ENCODE data around the gene CREB5. TPM values are rescaled to one million over a fixed set of nuclear protein-coding genes. Genes with fewer than 3 reads are reported as not detected.

Gene CREB5
- total RNA-seq, 1 experiment from 2014 or later: 5.2 TPM

DNA sequence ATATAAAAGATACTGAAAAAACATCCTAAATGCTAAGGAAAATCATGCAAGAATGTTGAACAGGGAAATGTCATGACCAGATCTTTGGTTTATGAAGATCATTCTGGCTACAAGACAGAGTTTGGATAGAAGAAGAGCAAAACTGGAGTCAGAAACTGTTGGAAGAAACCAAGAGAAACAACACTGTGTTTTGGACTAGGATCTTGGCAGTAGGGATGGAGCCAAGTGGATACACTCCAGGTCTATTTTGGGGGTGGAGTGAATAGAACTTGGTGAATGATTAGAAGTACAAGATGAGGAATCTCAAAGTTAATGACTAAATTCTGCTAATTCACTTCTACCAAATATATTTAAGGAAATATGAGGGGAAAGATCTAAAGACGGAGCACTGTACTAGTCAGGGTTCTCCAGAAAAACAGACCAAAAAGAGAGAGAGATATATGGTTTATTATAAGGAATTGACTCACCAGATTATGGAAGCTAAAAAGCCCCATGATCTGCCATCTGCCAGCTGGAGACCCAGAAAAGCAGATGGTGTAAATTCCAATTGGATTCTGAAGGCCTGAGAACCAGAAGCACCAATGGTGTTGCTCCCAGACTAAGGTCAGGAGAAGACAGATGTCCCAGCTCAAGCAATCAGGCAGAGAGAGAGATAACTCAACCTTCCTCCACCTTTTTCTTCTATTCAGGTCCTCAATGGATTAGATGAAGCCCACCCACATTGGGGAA is 290.9 kb downstream of the CREB5 start:
- TF ChIP-seq EZH2phosphoT487 (IDR thresholded peaks at IDR 0.05; ENCODE audit: borderline replicate concordance, low read length): no peak
- no peak for TF ChIP-seq EZH2 (IDR thresholded peaks at IDR 0.05; ENCODE audit: low read length, unreplicated experiment)
- TF ChIP-seq, protein P1, sequence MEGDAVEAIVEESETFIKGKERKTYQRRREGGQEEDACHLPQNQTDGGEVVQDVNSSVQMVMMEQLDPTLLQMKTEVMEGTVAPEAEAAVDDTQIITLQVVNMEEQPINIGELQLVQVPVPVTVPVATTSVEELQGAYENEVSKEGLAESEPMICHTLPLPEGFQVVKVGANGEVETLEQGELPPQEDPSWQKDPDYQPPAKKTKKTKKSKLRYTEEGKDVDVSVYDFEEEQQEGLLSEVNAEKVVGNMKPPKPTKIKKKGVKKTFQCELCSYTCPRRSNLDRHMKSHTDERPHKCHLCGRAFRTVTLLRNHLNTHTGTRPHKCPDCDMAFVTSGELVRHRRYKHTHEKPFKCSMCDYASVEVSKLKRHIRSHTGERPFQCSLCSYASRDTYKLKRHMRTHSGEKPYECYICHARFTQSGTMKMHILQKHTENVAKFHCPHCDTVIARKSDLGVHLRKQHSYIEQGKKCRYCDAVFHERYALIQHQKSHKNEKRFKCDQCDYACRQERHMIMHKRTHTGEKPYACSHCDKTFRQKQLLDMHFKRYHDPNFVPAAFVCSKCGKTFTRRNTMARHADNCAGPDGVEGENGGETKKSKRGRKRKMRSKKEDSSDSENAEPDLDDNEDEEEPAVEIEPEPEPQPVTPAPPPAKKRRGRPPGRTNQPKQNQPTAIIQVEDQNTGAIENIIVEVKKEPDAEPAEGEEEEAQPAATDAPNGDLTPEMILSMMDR (conservative IDR thresholded peaks at IDR 0.05; ENCODE audit: low read depth, low read length): no peak
- H3K4me1 ChIP-seq (ENCODE audit: insufficient read depth, low read length): no peaks in the 10 kb centered on the region
- H3K9me3 ChIP-seq (ENCODE audit: low read length): no peaks in the 10 kb centered on the region
- no peak overlapping the region for H3K27ac ChIP-seq (ENCODE audit: low read length)
- no peak overlapping the region for H3K4me3 ChIP-seq (ENCODE audit: low read length)
- ChIA-PET CTCF (no interaction called here), POLR2A (ENCODE audit: unreplicated experiment) (no interaction called here)
- no peak for ATAC-seq
- intact Hi-C loops (cut with micrococcal nuclease): no loop called here
- no TSS peak for BruUV-seq (replicated peaks)
- no peaks in the 10 kb centered on the region for H3F3A ChIP-seq (ENCODE audit: low read length, unreplicated experiment)
- H3K36me3 ChIP-seq (ENCODE audit: low read depth, low read length): no peaks in the 10 kb centered on the region
- H3K9me2 ChIP-seq (replicated peaks; ENCODE audit: low read length): no peaks in the 10 kb centered on the region
- no peaks in the 10 kb centered on the region for H3K27me3 ChIP-seq (ENCODE audit: low read length)
- DNase-seq: no peak
- H4K20me1 ChIP-seq (ENCODE audit: low read length): no peaks in the 10 kb centered on the region
- H2AFZ ChIP-seq (ENCODE audit: low read length): no peak overlapping the region
- no peaks in the 10 kb centered on the region for H3K79me2 ChIP-seq (ENCODE audit: low read length)
- H3K9ac ChIP-seq (ENCODE audit: low read length): no peak overlapping the region
- H3K4me2 ChIP-seq (ENCODE audit: low read length): no peak overlapping the region

DNA sequence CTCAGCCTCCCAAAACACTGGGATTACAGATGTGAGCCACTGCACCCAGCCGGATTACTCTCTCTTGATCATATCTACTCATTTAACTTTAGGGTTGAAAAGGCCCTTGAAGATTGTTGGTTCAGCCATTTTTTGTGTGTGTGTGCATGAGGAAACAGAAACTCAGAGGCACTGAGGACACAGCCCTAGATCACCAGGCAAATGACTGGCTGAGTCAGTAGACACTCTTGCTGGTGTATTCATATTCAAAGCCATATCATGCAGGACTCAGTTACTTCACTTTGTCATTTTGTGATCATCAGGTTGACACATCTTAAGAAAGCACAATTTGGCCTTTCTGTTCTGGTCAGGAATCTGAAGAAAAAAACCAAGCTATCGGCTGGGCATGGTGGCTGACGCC is 292.4 kb downstream of the CREB5 start:
- no peaks in the 10 kb centered on the region for H3K9me2 ChIP-seq (replicated peaks; ENCODE audit: low read length)
- no peaks in the 10 kb centered on the region for H4K20me1 ChIP-seq (ENCODE audit: low read length)
- no TSS peak for BruUV-seq (replicated peaks)
- TF ChIP-seq EZH2 (IDR thresholded peaks at IDR 0.05; ENCODE audit: low read length, unreplicated experiment): no peak
- no peak for TF ChIP-seq EZH2phosphoT487 (IDR thresholded peaks at IDR 0.05; ENCODE audit: borderline replicate concordance, low read length)
- TF ChIP-seq, protein P1 (conservative IDR thresholded peaks at IDR 0.05; ENCODE audit: low read depth, low read length): no peak
- H3F3A ChIP-seq (ENCODE audit: low read length, unreplicated experiment): no peaks in the 10 kb centered on the region
- H3K9me3 ChIP-seq (ENCODE audit: low read length): no peaks in the 10 kb centered on the region
- intact Hi-C loops (cut with micrococcal nuclease): no loop called here
- H3K79me2 ChIP-seq (ENCODE audit: low read length): no peaks in the 10 kb centered on the region
- H3K36me3 ChIP-seq (ENCODE audit: low read depth, low read length): no peaks in the 10 kb centered on the region
- H2AFZ ChIP-seq (ENCODE audit: low read length): no peak overlapping the region
- CTCF ChIA-PET: interaction anchor here (0.6 kb wide), 1 partner anchor 380 kb away, joined by 3 read pairs; no protein-coding TSS in a partner anchor
- H3K27ac ChIP-seq (ENCODE audit: low read length): no peak overlapping the region
- POLR2A ChIA-PET (ENCODE audit: unreplicated experiment): no interaction called here
- no peaks in the 10 kb centered on the region for H3K4me1 ChIP-seq (ENCODE audit: insufficient read depth, low read length)
- H3K4me2 ChIP-seq (ENCODE audit: low read length): no peak overlapping the region
- ATAC-seq (no peak), DNase-seq (no peak)
- H3K9ac ChIP-seq (ENCODE audit: low read length): no peak overlapping the region
- no peaks in the 10 kb centered on the region for H3K27me3 ChIP-seq (ENCODE audit: low read length)
- no peak overlapping the region for H3K4me3 ChIP-seq (ENCODE audit: low read length)

DNA sequence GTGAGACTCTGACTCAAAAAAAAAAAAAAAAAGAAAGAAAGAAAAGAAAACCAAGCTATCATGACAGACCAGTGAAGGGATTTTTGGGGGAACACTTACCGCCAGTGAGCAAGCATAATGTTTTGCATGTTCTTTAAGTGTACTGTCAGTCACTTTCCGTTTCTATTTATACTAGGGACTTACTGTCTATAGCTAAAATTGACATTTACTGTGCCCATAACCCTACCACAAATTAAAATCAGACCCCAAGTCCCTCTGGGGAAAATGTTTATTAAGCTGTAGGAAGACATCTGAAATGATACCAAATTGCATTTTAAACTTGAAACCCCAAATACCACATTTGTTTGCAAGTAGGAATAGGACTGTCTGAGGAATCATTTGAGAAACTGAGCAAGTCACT is 293.0 kb downstream of the CREB5 start:
- POLR2A ChIA-PET (ENCODE audit: unreplicated experiment): no interaction called here
- TF ChIP-seq, protein P1 (conservative IDR thresholded peaks at IDR 0.05; ENCODE audit: low read depth, low read length): no peak
- TF ChIP-seq EZH2 (IDR thresholded peaks at IDR 0.05; ENCODE audit: low read length, unreplicated experiment): no peak
- no peak for TF ChIP-seq EZH2phosphoT487 (IDR thresholded peaks at IDR 0.05; ENCODE audit: borderline replicate concordance, low read length)

More for the DNA sequence above, 293.0 kb downstream of the CREB5 start:
- Histone ChIP-seq H3K9me3 (ENCODE audit: low read length) (no peaks in the 10 kb centered on the region), H3K36me3 (ENCODE audit: low read depth, low read length) (no peaks in the 10 kb centered on the region), H3K9ac (ENCODE audit: low read length) (no peak overlapping the region), H3K79me2 (ENCODE audit: low read length) (no peaks in the 10 kb centered on the region), H3K27me3 (ENCODE audit: low read length) (no peaks in the 10 kb centered on the region), H2AFZ (ENCODE audit: low read length) (no peak overlapping the region), H3K4me1 (ENCODE audit: insufficient read depth, low read length) (no peaks in the 10 kb centered on the region), H3F3A (ENCODE audit: low read length, unreplicated experiment) (no peaks in the 10 kb centered on the region), H3K4me2 (ENCODE audit: low read length) (no peak overlapping the region), H4K20me1 (ENCODE audit: low read length) (no peaks in the 10 kb centered on the region), H3K9me2 (replicated peaks; ENCODE audit: low read length) (no peaks in the 10 kb centered on the region), H3K4me3 (ENCODE audit: low read length) (no peak overlapping the region), H3K27ac (ENCODE audit: low read length) (no peak overlapping the region)
- DNase-seq (no peak), ATAC-seq (no peak)
- no TSS peak for BruUV-seq (replicated peaks)
- intact Hi-C loops (cut with micrococcal nuclease): no loop called here
- CTCF ChIA-PET: no interaction called here

All from PC-3 (cell line).